Jurkat, Clone E6-1 (cell line): ENCODE data around the gene AGAP1.

Source experiments
- DNase-seq: peaks from one replicate; pipeline ENCODE4 v3.0.0-alpha.2; 2011; ENCODE audit warnings: low read depth, low spot score
- H3K4me3 ChIP-seq: 2 replicates; pipeline ENCODE4 v1.5.1; 2011; ENCODE audit warnings: mild to moderate bottlenecking, low read length, control low read depth, moderate library complexity

AGAP1 gene

GRCh38 chr2:236180076-236180816, 686.4 kb downstream of the AGAP1 start:
- H3K4me3 ChIP-seq, result no peak overlapping the region
- no peak for DNase-seq

GRCh38 chr2:236180831-236181453, 687.1 kb downstream of the AGAP1 start:
- H3K4me3 ChIP-seq, result no peak overlapping the region
- peak; percentile 34 for DNase-seq
